Measurements from ENCODE around the gene BABAM2.

BABAM2 gene

DNA sequence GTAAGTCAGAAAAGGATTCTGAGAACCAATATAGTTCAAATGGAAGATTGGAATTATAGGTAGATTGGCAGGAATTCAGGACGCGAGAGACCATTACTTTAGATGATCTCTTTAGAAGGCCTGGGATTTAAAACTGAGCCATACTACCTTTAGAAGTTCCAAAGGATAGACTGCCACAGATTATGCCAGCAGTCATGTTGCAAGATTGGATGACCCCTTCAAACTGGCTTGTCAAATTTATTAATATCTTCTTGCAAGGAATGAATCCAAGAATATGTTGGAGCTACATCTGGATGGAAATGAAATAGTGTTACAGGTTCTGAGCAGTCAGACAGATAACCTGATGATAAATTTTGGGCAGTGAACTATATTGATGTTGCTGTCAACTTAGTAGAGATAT is 22.0 kb downstream of the BABAM2 start:
- DNase-seq, result no peak

DNA sequence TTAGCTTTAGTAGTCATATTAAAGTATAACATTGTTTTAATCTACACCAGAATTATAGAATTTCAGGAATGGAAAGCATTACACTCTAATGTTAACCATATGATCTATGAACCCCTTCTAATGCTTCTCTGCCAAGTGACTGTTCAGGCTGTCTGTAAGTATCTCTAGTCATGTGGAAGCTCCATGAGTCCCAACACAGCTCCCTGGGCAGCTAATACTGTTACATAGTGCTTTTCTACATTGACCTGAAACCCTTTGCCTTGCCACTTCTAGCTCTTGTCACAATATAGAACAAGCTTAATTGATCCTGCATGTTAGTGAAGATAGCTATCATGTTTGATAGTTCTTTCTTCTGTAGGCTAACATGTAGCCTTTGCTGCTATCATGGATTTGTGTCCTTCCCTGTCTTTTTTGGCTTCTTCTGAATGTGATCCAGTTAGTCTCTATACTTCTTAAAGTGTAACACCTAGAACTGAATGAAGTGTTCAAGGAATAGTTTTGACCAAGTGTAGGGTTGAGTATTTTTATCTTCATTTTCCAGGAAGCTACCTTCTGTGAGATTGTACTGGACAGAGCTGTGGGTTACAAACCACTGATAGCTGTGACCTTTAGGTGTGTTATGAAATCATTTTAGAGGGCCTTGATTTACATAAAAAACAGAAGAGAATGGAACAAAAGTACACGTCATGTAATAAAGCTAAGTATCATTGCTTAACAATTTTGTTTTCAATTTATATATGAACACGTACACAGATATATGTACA is 23.7 kb downstream of the BABAM2 start:
- DNase-seq, result peak; percentile 49

DNA sequence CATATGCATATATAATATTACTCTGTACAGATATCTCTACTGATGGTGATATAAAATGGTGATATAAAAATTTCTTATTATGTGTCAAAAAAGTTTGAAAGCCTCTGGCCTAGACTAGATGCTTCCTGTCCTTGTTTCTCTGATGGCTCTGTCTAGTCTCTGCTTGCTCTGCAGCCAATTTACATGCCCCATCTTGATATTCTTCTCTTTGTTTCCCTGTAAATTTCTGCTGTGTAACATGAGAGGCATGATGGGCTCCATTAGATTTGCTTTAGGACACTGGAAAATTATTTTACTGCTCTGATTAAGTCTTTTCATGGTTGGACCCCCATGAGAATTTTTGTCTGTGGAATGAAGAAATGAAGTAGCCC is 24.3 kb downstream of the BABAM2 start:
- no peak for DNase-seq

DNA sequence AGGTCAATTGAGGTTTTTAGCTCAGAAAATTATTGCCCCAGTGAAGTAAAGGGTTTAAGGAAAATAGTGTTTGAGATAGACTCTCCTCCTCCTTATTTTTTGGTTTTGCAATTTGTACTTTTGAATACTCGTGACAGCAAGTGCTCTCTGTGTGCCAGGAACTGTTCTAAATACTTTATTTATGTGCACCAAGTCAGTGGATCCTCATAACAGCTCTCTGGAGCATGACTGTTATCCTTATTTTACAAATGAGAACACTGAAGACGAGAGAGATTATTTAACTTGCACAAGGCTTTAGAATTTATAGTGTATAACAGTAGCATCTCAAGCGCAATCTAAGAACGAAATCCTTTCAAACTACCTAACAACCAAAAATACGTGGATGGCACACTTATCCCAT is 24.7 kb downstream of the BABAM2 start:
- no peak for DNase-seq

DNA sequence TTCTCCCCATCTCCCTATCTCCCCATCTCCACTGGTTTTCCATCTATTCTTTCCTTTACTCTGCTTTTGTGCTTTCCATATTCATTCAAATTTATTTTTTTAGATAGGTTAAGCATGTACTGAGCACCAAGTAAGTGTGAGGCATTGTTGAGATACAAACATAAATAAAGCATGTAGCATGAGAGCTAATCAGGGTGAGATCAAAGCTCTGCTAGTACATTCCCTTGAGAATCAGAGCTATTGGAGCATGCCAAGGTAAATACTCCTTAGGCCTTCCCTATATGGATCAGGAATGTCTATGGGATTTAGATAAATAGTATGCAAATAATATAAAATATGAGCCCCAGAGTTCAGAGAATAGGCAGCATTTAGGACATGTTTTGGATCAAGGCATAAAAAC is 25.3 kb downstream of the BABAM2 start:
- no peak for DNase-seq

DNA sequence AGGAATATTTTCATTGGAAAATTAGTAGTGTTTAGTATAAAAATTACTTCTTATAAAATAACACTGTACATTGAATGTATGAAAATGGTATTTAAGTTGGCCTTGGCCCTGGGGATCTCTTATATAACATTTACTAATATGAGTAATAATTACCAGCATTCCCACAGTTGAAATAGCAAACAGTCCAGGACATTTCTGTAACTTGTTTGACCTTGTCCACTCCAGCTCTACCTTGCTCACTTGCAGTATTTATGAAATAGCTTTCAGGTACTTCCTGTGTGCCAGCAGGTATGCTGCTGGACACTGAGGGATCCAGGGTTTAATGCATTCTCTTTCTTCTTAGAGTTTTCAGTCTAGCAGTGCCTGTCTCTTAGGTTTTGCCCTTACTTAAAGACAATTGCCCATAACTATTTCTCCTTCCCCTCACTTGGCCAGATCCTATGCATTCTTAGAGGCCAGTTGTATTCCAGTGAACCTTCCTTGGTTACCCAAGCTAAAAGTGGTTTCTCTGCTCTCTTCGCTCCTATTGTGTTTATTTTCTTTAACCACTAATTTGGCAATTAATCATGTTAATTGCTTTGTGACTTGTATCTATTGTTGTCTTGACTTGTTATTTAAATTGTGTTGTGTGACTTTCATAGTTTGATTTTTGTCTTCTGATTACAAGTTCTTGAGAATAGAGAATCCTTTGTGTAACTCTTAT is 25.9 kb downstream of the BABAM2 start:
- DNase-seq, result no peak

DNA sequence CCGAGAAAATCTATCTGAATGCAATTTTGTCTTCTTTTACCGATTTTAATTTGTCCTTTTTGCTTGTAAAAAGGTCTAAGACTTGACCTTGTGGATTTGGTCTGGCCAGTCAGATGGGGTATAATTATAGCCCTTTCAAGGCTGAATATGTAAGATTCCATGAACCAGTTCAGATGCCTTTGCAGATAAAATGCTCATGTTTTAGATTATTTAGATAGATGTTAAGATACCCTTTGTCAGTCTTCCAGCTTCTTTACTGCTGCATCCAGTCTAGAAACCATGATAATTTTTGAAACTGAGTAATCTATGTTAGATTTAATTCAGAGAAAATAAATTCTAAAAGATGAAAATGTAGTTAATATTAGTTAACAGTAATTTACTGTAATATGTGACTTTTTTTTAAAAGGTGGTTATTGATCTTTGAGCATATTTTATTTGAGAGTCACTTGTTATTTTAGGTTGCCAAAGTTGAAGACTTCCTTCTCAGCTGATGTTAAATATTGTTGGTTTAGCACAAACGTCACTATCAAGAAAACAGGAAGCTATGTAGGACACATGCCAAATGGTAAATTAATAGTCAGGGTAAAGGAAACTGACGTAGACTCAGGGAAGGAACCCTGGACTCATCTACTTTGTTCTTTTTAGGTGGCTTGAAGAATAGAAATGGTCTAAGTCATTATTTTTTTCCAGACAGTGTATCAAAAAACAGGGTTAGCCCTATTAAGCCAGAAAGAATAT is 29.8 kb downstream of the BABAM2 start:
- DNase-seq, result peak; percentile 81

DNA sequence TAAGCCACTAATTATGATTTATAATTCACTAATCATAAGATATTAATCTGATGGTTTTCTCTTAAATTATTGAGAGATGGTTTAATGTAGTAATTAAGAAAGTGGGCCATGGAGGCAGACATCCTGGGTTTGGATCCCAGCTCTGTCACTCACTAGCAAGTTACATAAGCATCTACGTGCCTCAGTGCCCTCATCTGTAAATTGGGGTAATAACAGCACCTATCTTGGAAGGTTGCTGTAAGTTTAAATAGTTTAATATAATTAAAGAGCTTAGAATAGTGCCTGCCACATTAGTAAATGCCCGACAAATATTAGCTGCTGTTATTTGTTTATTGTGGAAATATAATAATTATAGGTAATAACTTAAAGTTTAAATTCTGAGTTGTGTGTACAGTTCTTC is 30.9 kb downstream of the BABAM2 start:
- DNase-seq, result no peak

DNA sequence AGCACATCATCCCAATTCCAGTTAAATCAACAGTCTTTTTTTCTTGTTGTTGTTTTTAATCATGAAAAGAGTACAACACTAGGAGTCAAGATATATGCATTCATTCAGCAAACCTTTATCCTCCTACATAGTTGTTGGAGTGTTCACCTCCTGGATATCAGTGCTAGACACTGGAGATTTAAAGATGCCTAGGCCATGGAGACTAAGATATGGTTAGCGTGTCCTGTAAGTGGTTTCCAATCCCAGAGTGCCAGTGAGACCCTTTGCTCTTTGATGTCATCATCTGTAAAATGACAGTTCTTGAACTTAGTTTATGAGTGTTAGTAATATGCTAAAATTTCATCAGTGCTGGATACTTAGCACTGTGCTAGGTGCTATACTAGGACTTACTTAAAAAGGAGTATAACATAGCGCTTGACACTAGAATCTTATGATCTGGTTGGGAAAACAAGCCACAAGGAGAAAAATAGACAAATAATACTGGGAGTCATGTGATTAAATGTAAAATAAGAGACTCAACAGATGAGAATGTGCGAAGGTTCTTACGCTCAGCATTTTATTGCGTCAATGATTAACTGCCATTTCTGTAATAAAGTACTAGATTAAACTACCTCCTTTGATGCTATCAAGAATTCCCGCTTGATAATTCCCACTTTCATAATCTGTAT is 31.5 kb downstream of the BABAM2 start:
- DNase-seq, result no peak

DNA sequence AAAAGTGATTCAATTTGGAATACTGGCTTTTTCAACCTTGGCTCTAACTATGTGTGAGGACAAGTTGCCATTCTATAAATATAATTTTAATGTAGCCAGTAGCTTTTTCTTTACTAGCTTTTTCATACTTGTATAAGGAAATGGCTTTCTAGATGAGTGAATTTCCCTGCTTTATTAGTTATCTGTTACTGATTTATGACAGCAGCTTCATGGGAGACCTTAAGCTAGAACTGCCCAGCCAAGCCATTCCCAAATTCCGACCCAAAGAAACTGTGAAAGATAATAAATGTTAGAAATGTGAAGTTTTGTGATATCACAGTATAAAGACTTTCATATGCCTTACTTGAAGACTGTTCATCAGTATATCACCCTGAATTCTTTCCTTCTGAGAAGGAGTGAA is 32.3 kb downstream of the BABAM2 start:
- DNase-seq, result no peak

DNA sequence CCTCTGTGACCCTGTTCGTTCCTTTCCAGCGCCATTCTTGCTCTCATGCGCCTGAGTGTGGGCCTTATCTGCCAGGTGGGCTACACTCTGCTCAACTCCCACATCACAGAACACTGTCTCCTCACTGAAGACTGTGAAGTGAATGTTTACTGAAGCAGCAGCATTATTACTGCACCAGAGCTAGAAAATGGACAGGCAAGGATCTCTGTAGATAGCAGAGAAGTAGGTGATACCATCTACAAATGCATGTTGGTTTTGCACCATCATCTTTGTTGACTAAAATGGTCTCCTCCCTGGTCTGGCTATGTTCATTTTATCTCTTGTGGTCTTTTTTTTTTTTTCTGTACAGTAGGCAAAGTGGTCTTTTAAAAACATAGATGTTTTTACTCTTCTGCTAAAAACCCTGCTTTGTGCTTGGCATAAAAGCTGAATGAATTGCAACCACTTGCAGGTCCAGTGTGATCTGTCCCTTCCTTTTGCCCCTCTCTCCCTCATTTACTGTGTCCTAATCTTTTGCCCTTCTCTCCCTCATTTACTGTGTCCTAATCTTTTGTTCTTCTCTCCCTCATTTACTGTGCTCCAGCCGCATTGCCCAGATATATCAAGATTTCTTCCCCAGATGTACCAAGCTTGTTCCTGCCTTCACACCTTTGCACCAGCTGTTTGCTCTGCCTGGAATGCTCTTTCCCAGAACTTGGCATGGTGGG is 35.4 kb downstream of the BABAM2 start:
- peak; percentile 83 for DNase-seq

DNA sequence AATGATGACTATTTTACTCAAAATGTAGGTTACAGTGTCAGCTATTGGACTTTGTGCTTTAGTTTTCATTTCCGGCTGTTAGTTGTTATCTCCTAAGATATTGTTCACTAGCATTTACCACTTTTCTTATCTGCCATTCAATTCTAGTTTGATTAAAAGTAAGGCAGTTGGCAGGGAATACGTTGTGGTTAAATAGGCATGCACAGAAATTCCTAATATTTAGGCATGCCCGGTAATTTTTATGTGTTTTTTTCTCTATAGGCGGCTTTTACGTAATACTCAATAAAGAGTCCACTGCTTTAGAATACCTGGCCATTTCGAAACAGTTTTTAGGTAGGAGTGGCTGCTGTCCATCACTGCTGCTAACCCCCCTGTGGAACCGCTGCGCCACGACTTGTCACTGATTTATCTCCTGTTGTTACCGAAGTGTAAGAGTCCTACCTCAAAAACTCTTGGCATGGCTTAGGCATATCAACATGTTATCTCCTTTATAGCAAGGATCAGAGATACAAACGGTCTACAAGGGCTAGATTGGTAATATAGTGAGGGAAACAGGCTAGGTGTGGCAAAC is 39.5 kb downstream of the BABAM2 start:
- peak; percentile 78 for DNase-seq

DNA sequence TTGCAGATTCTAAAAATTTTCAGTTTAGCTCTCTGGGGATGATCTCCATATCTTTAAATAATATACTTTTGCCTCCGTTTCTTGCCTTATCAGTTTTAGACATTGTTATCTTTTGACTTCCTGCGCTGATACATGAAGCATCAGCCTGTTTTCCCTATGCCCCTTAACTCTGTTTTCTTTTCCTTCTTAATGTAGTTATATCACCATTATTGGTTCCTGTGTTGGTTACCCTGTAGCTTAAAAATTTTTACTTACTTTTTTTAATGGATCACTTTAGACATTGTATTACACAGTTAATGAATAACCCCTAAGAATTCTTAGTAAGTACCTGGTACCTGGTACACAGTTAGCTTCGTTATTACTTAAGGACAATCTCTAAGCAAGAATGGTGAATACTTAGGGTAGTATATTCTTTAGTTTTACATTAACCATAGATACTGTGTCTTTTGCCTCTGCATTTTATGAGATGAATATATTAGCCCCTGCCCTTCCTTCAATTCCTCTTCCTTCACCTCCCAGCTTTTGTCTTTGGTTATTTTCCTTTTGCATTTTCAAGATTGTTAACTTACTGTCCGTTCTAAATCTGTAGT is 40.9 kb downstream of the BABAM2 start:
- DNase-seq, result no peak

DNA sequence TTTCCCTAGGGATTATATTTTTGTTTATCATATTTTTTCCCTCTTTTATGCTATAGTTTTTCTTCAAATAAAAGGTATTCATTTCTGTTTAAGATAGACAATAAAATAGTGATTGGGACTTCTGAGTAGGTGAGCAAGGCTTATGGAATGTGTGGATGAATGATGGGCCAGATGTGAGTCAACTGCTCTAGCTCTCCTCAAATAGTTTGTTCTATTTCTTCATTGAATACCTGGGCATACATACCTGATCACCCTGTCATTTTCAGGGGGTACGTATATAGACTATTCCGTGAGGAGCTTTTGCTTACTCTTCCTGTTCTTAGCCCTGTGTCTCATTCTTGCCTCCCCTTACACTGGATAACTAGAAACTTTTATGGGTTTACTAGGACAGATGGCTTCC is 41.9 kb downstream of the BABAM2 start:
- DNase-seq, result no peak

DNA sequence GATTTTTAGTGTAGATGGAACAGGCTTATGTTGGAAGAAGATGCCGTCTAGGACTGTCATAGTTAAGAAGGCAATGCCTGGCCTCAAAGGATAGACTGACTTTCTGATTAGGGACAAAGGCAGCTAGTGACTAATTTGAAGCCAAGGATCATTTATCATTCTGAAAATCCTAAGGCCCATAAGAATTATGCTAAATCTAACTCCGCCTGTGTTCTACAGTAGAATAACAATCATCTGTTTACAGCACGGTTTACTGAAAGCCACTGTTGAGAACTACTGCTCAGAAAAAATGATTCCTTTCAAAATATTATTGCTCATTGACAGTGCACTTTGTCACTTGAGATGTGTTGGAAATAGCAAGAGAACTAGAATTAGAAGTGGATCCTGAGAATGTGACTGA is 44.5 kb downstream of the BABAM2 start:
- DNase-seq, result no peak

DNA sequence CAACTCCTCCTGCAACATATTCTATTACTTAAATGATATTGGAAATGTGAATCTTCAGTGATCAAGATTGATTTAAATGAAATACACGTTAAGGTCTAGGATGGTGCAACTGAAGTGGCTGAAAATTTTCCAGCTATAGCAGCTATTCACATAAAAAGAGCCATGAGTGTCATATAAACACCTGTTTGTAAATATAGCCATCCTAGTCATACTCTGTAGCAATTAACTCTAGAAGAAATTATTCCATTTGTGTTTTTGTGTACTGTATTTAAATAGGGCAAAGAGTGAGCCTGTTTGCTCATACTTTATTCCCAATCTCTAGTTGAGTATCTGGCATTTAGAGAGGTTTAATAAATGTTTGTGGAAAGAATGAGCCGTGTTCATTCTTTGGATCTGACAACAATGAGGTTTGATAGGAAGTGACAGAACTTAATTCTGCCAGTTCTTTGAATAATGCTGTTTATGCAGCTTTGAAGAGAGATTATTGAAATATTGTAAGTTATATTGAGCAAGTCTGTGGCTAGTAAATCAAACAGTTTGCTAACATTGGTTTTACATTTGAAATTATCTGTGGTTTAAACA is 49.7 kb downstream of the BABAM2 start:
- DNase-seq, result no peak

DNA sequence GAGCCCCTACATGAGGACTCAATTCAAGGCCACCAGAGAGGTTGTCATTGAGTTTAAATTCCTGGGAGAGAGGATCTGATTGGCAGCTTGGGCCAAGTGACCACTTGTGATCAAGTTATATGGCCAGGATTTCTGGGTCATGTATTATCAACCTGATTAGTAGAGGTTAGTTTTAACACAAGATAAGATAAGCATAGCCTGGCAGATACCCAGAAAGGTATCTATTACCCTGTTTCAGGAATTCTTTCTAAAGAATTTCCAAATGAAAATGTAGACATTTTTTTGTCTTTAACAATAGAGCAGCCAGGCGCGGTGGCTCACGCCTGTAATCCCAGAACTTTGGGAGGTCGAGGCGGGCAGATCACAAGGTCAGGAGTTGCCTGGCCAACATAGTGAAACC is 50.5 kb downstream of the BABAM2 start:
- no peak for DNase-seq

DNA sequence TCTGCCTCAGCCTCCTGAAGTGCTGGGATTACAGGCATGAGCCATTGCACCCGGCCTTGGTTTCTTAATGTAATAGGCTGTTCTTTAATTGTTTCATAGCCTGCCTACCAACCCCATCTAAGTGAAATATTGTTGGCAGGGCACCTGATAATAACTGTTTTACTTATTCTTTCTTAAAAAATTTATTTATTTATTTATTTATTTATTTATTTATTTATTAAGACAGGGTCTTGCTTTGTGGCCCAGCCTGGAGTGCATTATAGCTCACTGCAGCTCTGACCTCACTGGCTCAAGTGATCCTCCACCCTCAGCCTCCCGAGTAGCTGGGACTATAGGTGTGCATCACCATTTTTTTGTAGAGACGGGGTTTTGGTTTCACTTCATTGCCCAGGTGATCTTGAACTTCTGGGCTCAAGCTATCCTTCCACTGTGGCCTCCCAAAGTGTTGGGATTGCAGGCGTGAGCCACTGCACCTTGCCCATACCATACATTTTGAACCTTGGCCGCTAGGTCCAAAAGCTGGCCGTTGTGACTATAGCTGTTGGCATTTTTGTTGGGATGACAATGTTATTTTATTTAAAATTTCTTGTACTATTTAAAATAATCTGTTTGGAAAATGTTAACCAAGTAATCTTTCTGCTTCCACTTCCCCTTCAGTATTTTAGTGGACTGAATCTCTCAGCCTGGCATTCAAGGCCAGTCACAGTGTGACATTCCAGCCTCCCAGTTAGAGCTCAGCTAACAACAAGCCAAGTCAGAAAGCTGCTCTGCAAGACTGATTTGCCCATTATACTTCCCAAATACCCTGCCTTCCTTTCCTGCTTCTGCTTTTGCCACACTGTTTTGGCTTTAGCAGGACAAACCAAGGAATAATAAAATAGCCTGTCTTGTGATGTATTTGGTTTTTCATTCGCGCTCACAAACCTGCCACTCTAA is 52.4 kb downstream of the BABAM2 start:
- no peak for DNase-seq

DNA sequence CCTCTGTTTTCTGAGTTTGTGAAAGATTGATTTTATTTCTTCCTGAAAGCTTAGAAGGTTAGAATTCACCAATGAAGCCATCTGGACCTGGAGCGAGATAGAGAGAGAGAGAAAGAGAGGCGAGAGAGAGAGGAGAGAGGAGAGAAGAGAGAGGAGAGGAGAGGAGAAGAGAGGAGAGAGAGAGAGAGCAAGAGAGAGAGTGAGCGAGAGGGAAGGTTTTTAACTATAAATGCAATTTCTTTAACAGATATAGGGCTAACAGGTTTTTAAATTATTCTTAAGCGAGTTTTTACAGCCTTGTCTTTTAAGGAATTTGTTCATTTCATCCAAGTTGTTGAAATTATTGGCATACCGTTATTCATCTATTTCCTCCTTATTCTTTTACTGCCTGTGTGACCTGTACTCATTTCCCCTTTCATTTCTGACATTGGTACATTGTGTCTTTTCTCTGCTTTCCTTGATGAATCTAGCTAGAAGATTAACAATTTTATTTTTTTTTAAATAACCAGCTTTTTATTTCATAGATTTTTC is 56.1 kb downstream of the BABAM2 start:
- no peak for DNase-seq

DNA sequence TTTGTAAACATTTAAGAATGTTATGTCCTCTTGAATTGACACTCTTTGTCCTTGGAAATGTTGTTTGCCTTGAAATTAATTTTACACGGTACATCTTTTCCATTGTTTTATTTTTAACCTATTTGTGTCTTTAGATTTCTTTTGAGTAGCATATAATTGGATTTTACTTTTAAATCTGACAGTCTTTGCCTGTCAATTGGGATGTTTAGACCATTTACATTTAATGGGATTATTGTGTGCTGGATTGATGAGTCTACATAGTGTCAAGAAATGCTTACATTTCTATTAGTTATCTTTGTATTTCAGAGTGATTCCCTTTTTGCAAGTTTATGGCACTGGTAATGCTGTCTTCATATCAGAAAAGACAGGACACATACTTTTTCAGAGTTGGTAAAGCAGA is 61.5 kb downstream of the BABAM2 start:
- no peak for DNase-seq
